Measurements from ENCODE around the gene LIN7A.

The LIN7A gene

DNA sequence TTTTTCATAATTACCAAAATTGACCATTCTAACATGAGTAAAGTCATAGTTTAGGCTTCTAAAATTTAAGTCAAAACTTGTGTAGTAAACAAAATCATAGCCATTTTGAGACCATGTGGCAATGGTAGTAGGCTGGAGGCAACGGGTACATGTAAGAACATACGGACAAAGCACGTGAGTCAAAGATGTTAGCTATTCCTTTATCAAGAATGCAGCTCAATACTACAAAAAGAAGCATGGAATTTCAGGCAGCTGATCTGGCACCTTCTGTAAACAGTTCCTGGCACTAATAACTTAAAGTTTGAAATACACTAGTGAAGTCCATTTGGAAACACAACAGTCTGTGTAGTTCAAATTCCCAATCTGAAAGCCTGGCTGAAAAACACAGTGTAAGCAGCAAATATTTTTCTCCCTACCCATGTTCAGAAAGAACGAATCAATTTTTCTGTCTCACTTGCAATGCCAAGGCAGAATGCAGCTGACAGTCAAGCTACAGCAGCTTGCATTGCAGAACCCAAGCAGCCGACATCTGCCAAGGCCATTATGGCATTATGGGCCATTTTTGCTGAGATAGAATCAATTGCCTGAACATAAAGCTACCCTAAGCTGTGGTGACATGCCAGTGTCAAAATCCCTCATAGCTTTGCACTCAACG, 191.8 kb downstream of the LIN7A start:
- DNase-seq = no peak
